ENCODE results near the gene UNC119B. TPM values are rescaled to one million over a fixed set of nuclear protein-coding genes. Genes with fewer than 3 reads are reported as not detected.

Gene UNC119B
- total RNA-seq, 4 donors from 2014 or later = 5.0 to 20.3 (median 13.9) TPM

- peak; percentile 95 to 99 for DNase-seq (ENCODE audit: low spot score in 2 of 2)
- 0% methylated on average over 23 to 24 of the region's 46 CpGs for WGBS, 2 donors
- TF ChIP-seq POLR2A (IDR thresholded peaks at IDR 0.05) (no peak), CTCF (IDR thresholded peaks at IDR 0.05) (no peak)
- intact Hi-C loops (cut with DNase I; ENCODE audit: low total_unique reads) = no loop called here
- H3K4me3 ChIP-seq (ENCODE audit: low read depth, poor library complexity, severe bottlenecking) = peak overlapping the region; percentile 16
Measured at GRCh38 chr12:120686151-120686689, 24.0 kb upstream of the UNC119B start.

- peak; percentile 98 to 100 for DNase-seq (ENCODE audit: low spot score in 2 of 2)
- TF ChIP-seq CTCF (IDR thresholded peaks at IDR 0.05) (no peak), POLR2A (IDR thresholded peaks at IDR 0.05) (no peak)
- H3K4me3 ChIP-seq (ENCODE audit: low read depth, poor library complexity, severe bottlenecking) = peak within 1 kb of the TSS; percentile 92
- WGBS, 2 donors = 1 to 2% methylated on average over 38 to 51 of the region's 84 CpGs
- intact Hi-C loops (cut with DNase I; ENCODE audit: low total_unique reads) = no loop called here
Measured at GRCh38 chr12:120686690-120687577, 23.3 kb upstream of the UNC119B start, which contains the start of gene MLEC. MLEC (plus strand) TSS chr12:120687149; CDS start chr12:120687297, 148 bp downstream.

GRCh38 chr12:120687578-120688289 is 22.5 kb upstream of the UNC119B start:
- no peak for DNase-seq (ENCODE audit: low spot score in 2 of 2)
- intact Hi-C loops (cut with DNase I; ENCODE audit: low total_unique reads) = no loop called here
- H3K4me3 ChIP-seq (ENCODE audit: low read depth, poor library complexity, severe bottlenecking) = peak overlapping the region; percentile 92
- TF ChIP-seq POLR2A (IDR thresholded peaks at IDR 0.05) = no peak
- no peak for TF ChIP-seq CTCF (IDR thresholded peaks at IDR 0.05)
- 0 to 1% methylated on average over 24 to 26 of the region's 31 CpGs for WGBS, 2 donors

- TF ChIP-seq POLR2A (IDR thresholded peaks at IDR 0.05) (no peak), CTCF (IDR thresholded peaks at IDR 0.05) (no peak)
- no peak for DNase-seq (ENCODE audit: low spot score in 2 of 2)
- 26 to 30% methylated on average over 6 of the region's 6 CpGs for WGBS, 2 donors
- intact Hi-C loops (cut with DNase I; ENCODE audit: low total_unique reads) = no loop called here
- H3K4me3 ChIP-seq (ENCODE audit: low read depth, poor library complexity, severe bottlenecking) = no peak overlapping the region
Measured at GRCh38 chr12:120688527-120689071, 21.7 kb upstream of the UNC119B start.

GRCh38 chr12:120689397-120690082 is 20.7 kb upstream of the UNC119B start:
- TF ChIP-seq POLR2A (IDR thresholded peaks at IDR 0.05) (no peak), CTCF (IDR thresholded peaks at IDR 0.05) (no peak)
- intact Hi-C loops (cut with DNase I; ENCODE audit: low total_unique reads) = no loop called here
- 76 to 80% methylated on average over 6 of the region's 6 CpGs for WGBS, 2 donors
- DNase-seq (ENCODE audit: low spot score in 2 of 2) = no peak
- H3K4me3 ChIP-seq (ENCODE audit: low read depth, poor library complexity, severe bottlenecking) = no peak overlapping the region
